Upper lobe of right lung (tissue), 1 donor: ENCODE results near the gene PLXNA4. TPM values are rescaled to one million over a fixed set of nuclear protein-coding genes. Genes with fewer than 3 reads are reported as not detected.

ENCODE experiments used
- ATAC-seq: fragments of 200-7000 bp; cut with Tn5 transposase; one replicate; pipeline ENCODE4 v1.9.1; 2020; ENCODE audit warnings: mild to moderate bottlenecking, moderate library complexity
- DNase-seq: peaks from one replicate; pipeline ENCODE4 v3.0.0-alpha.2; 2020
- H3K27ac ChIP-seq: fragments of 200-600 bp; one replicate; pipeline ENCODE4 v1.8.0; 2022
- H3K27me3 ChIP-seq: fragments of 200-600 bp; one replicate; pipeline ENCODE4 v1.8.0; 2022; ENCODE audit warnings: mild to moderate bottlenecking
- H3K36me3 ChIP-seq: fragments of 200-600 bp; one replicate; pipeline ENCODE4 v1.8.0; 2022
- H3K4me1 ChIP-seq: fragments of 200-600 bp; one replicate; pipeline ENCODE4 v1.8.0; 2022
- H3K4me3 ChIP-seq: fragments of 200-600 bp; one replicate; pipeline ENCODE4 v1.8.0; 2022; ENCODE audit warnings: mild to moderate bottlenecking
- H3K9me3 ChIP-seq: fragments of 200-600 bp; one replicate; pipeline ENCODE4 v1.8.0; 2022
- CTCF ChIP-seq: fragments of 200-600 bp; IDR thresholded peaks from one replicate; pipeline ENCODE4 v1.8.0; 2022; ENCODE audit warnings: antibody characterized with exemption
- intact Hi-C: fragments of 100-400 bp; cut with DNase I; formaldehyde crosslinking; loops from one replicate; pipeline ENCODE4 v1.11.0; 2022
- total RNA-seq: library from RNA; stranded (reverse); fragmentation: NEBNext Ultra II Directional; extraction: Animal tissue kit (Norgen Biotek cat#: 25700); gene quantifications from one replicate; pipeline ENCODE4 v1.2.1, GENCODE V29; 2021
- donor health status: DM: no; HTN: yes; CAD: no; lungs with severe emphysema.

Gene PLXNA4
- total RNA-seq, 1 donor from 2014 or later: 7.2 TPM

- intact Hi-C loops: no loop called here
- no peak overlapping the region for H3K27ac ChIP-seq
- no peaks in the 10 kb centered on the region for H3K27me3 ChIP-seq
- peak; percentile 19 for ATAC-seq
- H3K4me3 ChIP-seq: no peak overlapping the region
- no peaks in the 10 kb centered on the region for H3K9me3 ChIP-seq
- no peaks in the 10 kb centered on the region for H3K36me3 ChIP-seq
- DNase-seq: no peak
- TF ChIP-seq CTCF: no peak
- no peaks in the 10 kb centered on the region for H3K4me1 ChIP-seq
Measured at GRCh38 chr7:132368246-132368900, 207.9 kb downstream of the PLXNA4 start.

- Histone ChIP-seq H3K4me3 (no peak overlapping the region), H3K27ac (no peak overlapping the region), H3K4me1 (no peaks in the 10 kb centered on the region), H3K36me3 (no peaks in the 10 kb centered on the region), H3K9me3 (no peaks in the 10 kb centered on the region), H3K27me3 (no peaks in the 10 kb centered on the region)
- DNase-seq: no peak
- no peak for TF ChIP-seq CTCF
- intact Hi-C loops: no loop called here
- no peak for ATAC-seq
Measured at GRCh38 chr7:132367795-132368194, 208.5 kb downstream of the PLXNA4 start.

DNA sequence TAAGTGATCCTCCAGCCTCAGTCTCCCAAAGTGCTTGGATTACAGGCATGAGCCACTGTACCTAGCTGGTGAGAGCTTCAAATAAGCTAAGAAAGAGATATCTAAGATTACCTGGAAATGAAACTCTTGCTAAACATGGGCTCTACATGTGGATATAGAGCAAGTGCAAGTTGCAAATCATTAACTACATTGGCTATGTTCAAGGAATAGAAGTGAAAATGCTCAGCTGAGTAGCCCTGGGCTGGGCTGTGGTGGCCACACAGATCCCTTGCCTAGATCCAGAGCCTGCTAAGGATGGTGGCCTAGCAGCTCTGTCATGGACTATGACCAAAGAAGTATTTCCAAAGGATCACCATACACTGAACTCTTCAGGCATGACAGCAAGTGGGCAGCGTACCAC is 209.3 kb downstream of the PLXNA4 start:
- no peak for TF ChIP-seq CTCF
- H3K4me1 ChIP-seq: no peaks in the 10 kb centered on the region
- no peak overlapping the region for H3K27ac ChIP-seq
- ATAC-seq (no peak), DNase-seq (no peak)
- no peaks in the 10 kb centered on the region for H3K27me3 ChIP-seq
- no peak overlapping the region for H3K4me3 ChIP-seq
- no peaks in the 10 kb centered on the region for H3K9me3 ChIP-seq
- intact Hi-C loops: no loop called here
- no peaks in the 10 kb centered on the region for H3K36me3 ChIP-seq

DNA sequence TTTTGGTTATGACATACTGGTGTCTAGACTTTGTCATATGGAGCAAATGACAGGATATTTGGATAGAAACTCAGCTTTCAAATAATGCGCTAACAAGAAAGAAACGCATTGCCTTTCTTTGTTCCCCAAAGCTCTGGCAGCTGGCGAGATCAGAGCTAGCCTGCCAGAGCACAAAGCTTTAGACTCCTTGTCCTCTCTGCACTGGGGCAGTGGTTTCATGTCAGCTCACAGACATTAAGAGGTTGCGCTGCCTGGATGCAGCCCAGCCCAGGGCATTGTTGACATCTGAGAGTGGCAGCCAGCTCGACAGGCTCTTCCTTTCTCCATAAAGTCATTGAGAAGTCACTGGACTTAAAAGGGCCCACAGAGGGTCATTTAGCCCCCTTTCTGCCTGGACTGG is 212.0 kb downstream of the PLXNA4 start:
- ATAC-seq (no peak), DNase-seq (no peak)
- intact Hi-C loops: no loop called here
- Histone ChIP-seq H3K9me3 (no peaks in the 10 kb centered on the region), H3K27ac (no peak overlapping the region), H3K27me3 (no peaks in the 10 kb centered on the region), H3K36me3 (no peaks in the 10 kb centered on the region), H3K4me3 (no peak overlapping the region), H3K4me1 (no peaks in the 10 kb centered on the region)
- no peak for TF ChIP-seq CTCF

DNA sequence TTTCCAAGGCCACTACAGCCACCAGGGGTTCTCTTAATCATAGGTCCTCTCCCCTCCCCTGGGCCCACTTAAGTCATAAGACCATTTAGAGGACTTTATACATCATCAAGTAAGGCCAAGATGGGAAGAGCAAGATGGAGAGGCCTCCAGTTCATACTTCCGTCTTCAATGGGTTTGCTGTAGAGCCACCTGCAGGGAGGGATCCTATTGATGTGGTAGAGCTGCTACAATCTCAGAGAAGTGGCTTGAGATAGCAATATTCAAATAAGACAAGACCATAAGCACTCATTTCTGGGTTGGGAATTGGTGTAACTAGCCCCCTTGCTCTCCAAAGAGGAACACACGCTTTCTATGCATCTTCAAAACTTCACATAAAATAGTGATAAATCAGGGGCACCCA is 214.2 kb downstream of the PLXNA4 start:
- no peak for ATAC-seq
- TF ChIP-seq CTCF: no peak

GRCh38 chr7:132361146-132361545 is 215.1 kb downstream of the PLXNA4 start:
- DNase-seq: no peak
- H3K4me1 ChIP-seq: no peaks in the 10 kb centered on the region
- H3K27ac ChIP-seq: no peak overlapping the region
- no peaks in the 10 kb centered on the region for H3K27me3 ChIP-seq
- intact Hi-C loops: no loop called here
- H3K36me3 ChIP-seq: no peaks in the 10 kb centered on the region
- H3K4me3 ChIP-seq: no peak overlapping the region
- H3K9me3 ChIP-seq: no peaks in the 10 kb centered on the region
- no peak for TF ChIP-seq CTCF
- ATAC-seq: no peak

More for the DNA sequence above, 214.2 kb downstream of the PLXNA4 start:
- Histone ChIP-seq H3K4me3 (no peak overlapping the region), H3K27me3 (no peaks in the 10 kb centered on the region), H3K27ac (no peak overlapping the region), H3K36me3 (no peaks in the 10 kb centered on the region), H3K4me1 (no peaks in the 10 kb centered on the region), H3K9me3 (no peaks in the 10 kb centered on the region)
- no peak for DNase-seq
- intact Hi-C loops: no loop called here
